ENCODE results near the gene PDCD6IP.
A peak's percentile ranks its signal among the peaks of the same experiment; 100 is the strongest.
"Not testable (repeated sequence)": the region's sequence is repeated elsewhere in the genome, so short reads cannot be mapped to it uniquely, and the experiment has no call there.

PDCD6IP gene

GRCh38 chr3:33795131-33795530 lies 3.3 kb upstream of the PDCD6IP start:
- DNase-seq = no peak

- DNase-seq = no peak
Observed at GRCh38 chr3:33795856-33796536, 2.4 kb upstream of the PDCD6IP start.

GRCh38 chr3:33798113-33798417 lies 365 bp upstream of the PDCD6IP start:
- peak in 1 of 58 donors; percentile 36 for DNase-seq

- no peak for DNase-seq
Observed at GRCh38 chr3:33799202-33799551, 747 bp downstream of the PDCD6IP start.

- DNase-seq = no peak
Observed at GRCh38 chr3:33803252-33803651, 4.8 kb downstream of the PDCD6IP start.

GRCh38 chr3:33803894-33804526 lies 5.6 kb downstream of the PDCD6IP start:
- DNase-seq = no peak

- no peak for DNase-seq
Observed at GRCh38 chr3:33807191-33807590, 8.8 kb downstream of the PDCD6IP start.

GRCh38 chr3:33808559-33808958 lies 10.1 kb downstream of the PDCD6IP start:
- no peak for DNase-seq

- DNase-seq = no peak
Observed at GRCh38 chr3:33810545-33810944, 12.1 kb downstream of the PDCD6IP start.

GRCh38 chr3:33821989-33822388 lies 23.6 kb downstream of the PDCD6IP start:
- no peak for DNase-seq

GRCh38 chr3:33823821-33824220 lies 25.4 kb downstream of the PDCD6IP start:
- DNase-seq = no peak

GRCh38 chr3:33825111-33825510 lies 26.7 kb downstream of the PDCD6IP start:
- no peak for DNase-seq

- DNase-seq = no peak
Observed at GRCh38 chr3:33826206-33826605, 27.8 kb downstream of the PDCD6IP start.

GRCh38 chr3:33826688-33827087 lies 28.3 kb downstream of the PDCD6IP start:
- no peak for DNase-seq

GRCh38 chr3:33829720-33830119 lies 31.3 kb downstream of the PDCD6IP start:
- no peak for DNase-seq

GRCh38 chr3:33831053-33831452 lies 32.6 kb downstream of the PDCD6IP start:
- DNase-seq = no peak

GRCh38 chr3:33833408-33834095 lies 35.1 kb downstream of the PDCD6IP start:
- no peak for DNase-seq

- no peak for DNase-seq
Observed at GRCh38 chr3:33834096-33834453, 35.6 kb downstream of the PDCD6IP start.

GRCh38 chr3:33837182-33837581 lies 38.8 kb downstream of the PDCD6IP start:
- not testable (repeated sequence) for DNase-seq

GRCh38 chr3:33839283-33839682 lies 40.9 kb downstream of the PDCD6IP start:
- DNase-seq = no peak

- DNase-seq = no peak
Observed at GRCh38 chr3:33840179-33840578, 41.7 kb downstream of the PDCD6IP start.

- no peak for DNase-seq
Observed at GRCh38 chr3:33848624-33849347, 50.4 kb downstream of the PDCD6IP start.
